ENCODE data around the gene PITPNB. TPM values are rescaled to one million over a fixed set of nuclear protein-coding genes. Genes with fewer than 3 reads are reported as not detected.

PITPNB gene
- total RNA-seq, 1 donor: 29.4 TPM

DNA sequence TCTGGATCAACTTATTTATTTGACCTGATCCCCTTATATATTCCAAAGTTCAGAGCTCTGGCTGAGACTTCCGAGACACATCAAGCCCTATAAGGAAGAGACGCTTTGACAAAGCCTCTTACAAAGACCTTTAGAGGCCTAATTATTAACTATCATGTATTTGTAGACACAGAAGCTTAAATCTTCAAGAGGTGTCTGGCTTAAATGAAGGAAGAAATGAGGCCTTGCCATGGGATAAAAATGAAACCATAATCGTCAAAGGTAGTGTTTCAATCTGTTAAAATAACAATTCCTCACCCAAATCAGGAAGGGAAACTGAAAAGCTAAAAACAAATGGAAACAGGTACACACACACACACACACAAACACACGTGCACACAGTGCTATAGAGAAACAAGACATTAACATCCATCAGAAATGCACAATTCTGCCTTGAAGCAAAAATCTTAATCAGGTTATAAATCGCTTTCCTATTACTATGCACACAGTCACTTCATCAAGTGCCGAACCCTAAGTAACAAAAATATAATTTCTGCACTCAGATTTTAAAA lies 50.2 kb downstream of the PITPNB start:
- TF ChIP-seq, protein P1, sequence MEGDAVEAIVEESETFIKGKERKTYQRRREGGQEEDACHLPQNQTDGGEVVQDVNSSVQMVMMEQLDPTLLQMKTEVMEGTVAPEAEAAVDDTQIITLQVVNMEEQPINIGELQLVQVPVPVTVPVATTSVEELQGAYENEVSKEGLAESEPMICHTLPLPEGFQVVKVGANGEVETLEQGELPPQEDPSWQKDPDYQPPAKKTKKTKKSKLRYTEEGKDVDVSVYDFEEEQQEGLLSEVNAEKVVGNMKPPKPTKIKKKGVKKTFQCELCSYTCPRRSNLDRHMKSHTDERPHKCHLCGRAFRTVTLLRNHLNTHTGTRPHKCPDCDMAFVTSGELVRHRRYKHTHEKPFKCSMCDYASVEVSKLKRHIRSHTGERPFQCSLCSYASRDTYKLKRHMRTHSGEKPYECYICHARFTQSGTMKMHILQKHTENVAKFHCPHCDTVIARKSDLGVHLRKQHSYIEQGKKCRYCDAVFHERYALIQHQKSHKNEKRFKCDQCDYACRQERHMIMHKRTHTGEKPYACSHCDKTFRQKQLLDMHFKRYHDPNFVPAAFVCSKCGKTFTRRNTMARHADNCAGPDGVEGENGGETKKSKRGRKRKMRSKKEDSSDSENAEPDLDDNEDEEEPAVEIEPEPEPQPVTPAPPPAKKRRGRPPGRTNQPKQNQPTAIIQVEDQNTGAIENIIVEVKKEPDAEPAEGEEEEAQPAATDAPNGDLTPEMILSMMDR (IDR thresholded peaks at IDR 0.05; ENCODE audit: insufficient read depth, low read depth, low read length): no peak
- DNase-seq (ENCODE audit: low read depth): no peak
- peak overlapping the region; percentile 38 for H3K4me3 ChIP-seq (ENCODE audit: low read depth, low read length)

DNA sequence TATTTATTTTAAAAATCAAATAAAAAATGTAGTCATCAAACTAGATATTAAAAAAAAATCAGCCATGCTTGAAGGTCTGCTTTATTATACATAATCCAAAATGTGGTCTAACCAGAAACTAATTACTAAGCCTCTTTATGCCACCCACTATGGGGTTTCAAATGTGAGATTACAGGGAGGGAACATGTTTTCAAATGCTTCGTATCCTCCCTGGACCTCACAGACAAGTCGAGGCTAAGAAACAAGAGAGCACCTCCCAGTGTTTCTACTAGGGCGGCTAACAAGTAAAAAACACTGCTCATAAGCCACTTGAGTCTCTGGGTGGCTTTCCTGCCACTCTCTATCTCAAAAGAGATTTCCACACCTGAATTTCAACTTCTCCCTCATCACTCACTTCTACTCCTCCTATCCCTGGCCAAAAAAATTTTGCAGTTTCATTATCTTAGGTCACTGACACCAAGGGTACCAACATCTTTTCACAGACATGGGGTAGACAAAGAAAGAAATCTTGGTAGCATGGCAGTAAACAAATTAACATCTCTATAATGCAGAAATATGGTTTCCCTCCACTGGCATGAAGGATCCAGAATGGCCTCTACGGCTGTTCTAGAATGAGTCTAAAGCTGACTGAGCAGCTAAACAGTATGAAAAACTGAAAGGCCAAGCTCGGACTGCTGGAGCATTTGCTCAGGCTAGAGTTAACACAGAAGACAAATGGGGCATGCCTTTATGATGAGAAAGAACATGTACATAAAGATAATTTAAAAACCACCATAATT lies 50.9 kb downstream of the PITPNB start:
- DNase-seq (ENCODE audit: low read depth): peak; percentile 54
- H3K4me3 ChIP-seq (ENCODE audit: low read depth, low read length): peak overlapping the region; percentile 38
- TF ChIP-seq, protein P1 (IDR thresholded peaks at IDR 0.05; ENCODE audit: insufficient read depth, low read depth, low read length): no peak

DNA sequence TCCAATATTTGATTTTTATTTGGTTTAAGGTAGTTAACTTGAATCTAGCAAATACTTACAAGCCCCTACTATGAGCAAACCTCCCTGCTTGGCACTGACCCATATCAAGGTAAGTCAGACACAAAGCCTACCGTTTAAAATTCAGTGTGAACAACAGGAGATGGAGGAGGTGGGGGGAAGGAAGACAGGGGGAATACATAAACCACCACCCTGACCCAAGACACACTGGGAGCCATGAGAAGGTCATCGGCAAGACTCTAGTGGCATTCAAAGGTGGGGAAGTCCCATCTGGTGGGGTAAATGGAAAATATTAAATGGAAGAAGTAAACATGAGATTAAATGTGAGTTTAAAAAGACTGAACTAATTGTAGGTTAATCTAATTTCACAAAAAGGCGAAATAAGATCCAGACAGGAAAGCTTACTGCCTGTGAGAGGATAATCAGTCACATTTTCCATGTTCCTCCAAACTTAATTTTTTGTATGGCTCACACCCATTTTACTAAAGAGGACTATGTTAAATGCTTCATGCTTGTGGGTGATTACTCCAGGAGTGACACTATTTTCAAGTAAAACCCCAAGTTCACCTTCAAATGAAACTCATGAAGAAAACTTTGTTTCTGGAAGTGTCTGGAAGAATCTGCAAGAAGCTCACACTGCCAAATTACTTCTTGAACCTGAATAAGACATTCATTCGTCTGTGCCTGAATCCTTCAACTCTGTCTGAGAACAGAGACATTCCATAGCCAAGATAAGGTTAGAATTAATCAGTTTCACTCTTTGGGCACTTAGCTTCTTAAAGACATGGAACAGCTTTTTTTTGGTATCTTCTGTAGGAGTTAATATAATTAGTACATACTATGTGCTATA lies 51.7 kb downstream of the PITPNB start:
- no peak overlapping the region for H3K4me3 ChIP-seq (ENCODE audit: low read depth, low read length)
- TF ChIP-seq, protein P1 (IDR thresholded peaks at IDR 0.05; ENCODE audit: insufficient read depth, low read depth, low read length): no peak
- DNase-seq (ENCODE audit: low read depth): peak; percentile 43

DNA sequence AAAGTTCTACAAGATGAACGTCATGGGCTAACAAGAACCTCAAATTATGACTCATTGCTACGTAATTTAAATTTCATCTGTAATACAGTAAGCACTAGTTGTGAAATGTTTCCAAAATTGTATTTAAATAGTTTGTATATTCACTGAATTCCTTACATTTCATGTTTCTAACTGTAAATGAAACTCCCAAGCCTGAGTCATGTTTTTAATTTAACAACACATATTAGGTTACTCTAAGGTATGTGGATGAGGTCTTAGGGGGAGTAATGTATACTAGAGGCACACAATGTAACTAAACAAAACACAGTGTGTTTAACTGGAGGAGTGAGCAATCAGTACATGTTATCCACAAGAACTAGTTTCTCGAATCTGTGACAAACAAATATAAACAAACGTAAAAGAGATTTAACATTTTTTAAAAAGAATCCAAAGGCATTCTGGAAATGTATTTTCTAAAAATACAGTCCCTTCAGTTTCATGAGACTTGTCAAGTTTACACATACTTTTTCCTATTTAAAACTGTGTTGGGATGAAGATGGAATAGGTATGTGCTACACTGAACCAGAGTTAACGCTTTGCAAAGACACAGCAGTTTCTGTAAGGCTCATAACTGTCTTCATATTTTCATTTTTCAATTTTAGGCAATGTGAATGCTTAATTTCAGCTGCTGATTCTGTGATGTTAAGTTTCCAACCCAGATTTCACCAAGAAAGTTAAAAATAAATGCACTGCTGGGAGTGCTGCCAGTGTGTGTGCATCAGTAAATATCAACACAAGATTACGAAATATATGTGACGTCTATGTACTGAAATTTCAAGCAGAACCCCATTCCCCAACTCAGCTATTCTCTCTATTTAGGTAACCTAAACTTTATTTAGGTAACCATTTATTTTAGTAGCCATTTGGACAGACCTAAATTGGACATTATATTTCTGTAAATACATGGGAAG lies 52.6 kb downstream of the PITPNB start:
- peak; percentile 92 for DNase-seq (ENCODE audit: low read depth)
- H3K4me3 ChIP-seq (ENCODE audit: low read depth, low read length): no peak overlapping the region
- TF ChIP-seq, protein P1 (IDR thresholded peaks at IDR 0.05; ENCODE audit: insufficient read depth, low read depth, low read length): no peak

DNA sequence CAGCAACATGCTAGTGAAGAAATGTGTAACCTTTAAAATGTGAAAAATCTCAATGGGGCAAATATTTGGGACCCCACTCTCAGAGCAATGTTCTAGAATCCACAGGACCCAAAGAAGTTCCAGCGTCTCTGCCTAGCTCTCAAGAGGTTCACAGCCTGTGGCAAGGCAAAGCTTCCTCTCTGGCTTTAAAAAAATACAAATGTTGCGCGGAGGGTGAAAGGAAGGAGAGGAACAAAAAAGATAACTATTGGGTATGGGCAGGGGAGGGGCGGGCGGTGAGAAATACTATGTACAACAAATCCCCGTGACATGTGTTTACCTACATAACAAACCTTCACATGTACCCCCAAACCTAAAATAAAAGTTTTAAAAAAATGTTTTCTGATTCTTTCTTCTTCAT lies 53.6 kb downstream of the PITPNB start:
- no peak overlapping the region for H3K4me3 ChIP-seq (ENCODE audit: low read depth, low read length)
- DNase-seq (ENCODE audit: low read depth): no peak
- TF ChIP-seq, protein P1 (IDR thresholded peaks at IDR 0.05; ENCODE audit: insufficient read depth, low read depth, low read length): no peak

DNA sequence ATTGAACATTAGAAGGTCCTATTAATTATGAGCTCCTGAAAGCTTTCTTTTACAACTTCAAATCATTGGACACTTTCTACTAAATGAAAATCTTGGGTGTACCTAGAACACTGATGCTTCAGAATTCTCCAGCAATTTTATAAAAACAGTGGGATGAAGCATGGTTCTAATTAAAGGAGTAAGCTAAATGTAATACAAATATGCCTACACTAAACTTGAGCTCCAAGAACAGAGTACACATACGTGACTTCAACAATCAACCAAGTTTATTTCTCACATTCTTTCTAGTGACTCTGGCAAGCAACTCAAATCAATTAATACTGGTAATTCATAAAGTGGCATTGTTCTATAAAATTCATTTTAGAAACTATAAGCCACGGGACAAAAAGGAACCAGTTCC lies 55.5 kb downstream of the PITPNB start:
- no peak overlapping the region for H3K4me3 ChIP-seq (ENCODE audit: low read depth, low read length)
- DNase-seq (ENCODE audit: low read depth): no peak
- TF ChIP-seq, protein P1 (IDR thresholded peaks at IDR 0.05; ENCODE audit: insufficient read depth, low read depth, low read length): no peak

All from fibroblast of villous mesenchyme (primary cell).